HG02852 (cell line): ENCODE results near the gene RPTOR.
"Not testable (repeated sequence)": the region's sequence is repeated elsewhere in the genome, so short reads cannot be mapped to it uniquely, and the experiment has no call there.

ENCODE experiments used
- ATAC-seq: cut with Tn5 transposase; IDR thresholded peaks from one replicate; pipeline ENCODE4 v1.9.1; 2021; ENCODE audit warnings: mild to moderate bottlenecking, moderate library complexity; ENCODE audit not compliant: unreplicated experiment

RPTOR gene

DNA sequence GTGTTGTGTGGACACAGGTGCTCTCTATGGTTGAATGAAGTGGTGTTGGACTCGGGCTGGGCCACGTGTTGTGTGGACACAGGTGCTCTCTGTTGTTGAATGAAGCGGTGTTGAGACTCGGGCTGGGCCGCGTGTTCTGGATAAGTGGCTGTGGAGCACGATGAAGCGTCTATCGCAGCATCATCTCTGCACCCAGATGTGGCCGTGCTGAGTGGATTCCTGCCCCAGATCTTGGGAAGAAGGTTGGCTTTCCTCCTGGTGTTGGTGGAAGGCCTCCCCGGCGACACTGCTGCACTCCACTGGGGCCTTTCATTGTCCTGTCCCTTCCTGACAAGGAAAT is 69.1 kb downstream of the RPTOR start:
- no peak for ATAC-seq

DNA sequence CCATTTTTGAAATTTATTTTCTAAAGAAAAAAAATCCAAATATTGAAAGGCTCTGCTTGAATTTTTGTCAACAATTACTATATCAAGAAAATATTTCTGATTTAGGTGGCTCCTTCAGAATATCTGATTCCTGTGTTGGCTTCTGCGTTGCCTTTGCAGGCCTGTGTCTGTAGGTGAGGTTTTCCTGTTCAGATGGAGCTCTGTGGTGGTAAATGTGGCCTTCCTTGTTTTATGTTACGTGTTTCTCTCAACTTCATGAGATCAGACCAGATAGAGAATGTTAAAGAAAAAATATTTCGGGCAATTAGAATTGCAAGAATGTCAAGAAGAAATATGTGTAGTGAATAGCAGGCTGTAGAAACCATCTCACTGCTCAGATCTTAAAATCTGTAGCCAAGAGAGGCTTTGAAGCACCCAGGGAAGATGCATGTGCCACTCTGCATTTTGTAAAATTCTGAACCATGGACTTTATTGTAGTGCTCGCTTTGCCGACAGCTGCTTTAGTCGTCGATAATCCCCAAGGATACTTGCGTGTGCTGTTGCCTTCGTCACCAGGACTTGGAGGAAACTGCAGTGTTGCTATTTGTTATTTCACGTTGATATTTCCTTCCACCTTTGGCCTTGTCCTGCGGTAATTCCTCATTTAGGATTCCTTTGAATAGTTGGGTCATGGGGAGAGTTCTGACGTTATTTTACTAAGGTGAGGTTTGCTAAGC is 69.9 kb downstream of the RPTOR start:
- no peak for ATAC-seq

DNA sequence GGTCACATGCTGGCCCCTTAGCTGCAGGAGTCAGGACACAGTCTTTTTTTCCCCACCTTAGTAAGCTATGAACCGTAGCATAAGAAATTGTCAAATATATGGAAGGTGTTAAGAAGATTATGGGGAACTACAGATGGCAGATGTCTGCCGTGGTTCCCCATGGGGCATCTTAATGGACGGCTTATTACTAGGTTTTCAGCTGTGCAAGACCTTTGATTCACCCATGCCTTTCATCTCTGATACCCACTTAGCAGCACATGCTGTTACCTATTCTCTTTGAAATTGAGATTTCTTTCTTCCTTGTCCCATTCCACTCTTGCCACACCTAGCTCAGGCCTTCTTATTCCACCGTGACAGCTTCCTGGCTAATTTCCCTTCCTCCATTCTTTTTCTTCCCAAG is 70.7 kb downstream of the RPTOR start:
- no peak for ATAC-seq

DNA sequence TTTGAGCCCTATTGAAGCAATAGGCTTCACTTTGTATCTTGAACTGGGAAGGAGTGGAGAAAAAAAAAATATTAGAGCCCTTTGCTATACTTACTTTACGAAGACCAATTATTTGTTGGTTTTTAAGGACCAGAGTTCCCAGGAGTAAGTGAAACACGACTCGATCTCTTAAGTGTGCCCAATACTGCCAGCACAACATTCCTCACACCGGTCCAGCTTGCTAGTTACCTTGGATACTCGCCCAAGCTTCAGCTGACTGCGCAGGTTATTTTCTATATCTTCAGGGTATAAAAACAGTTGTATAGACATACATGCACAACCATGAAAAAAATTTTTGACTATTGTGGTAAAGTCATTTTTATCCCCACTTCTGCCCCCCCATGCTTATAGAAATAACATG is 72.1 kb downstream of the RPTOR start:
- no peak for ATAC-seq

DNA sequence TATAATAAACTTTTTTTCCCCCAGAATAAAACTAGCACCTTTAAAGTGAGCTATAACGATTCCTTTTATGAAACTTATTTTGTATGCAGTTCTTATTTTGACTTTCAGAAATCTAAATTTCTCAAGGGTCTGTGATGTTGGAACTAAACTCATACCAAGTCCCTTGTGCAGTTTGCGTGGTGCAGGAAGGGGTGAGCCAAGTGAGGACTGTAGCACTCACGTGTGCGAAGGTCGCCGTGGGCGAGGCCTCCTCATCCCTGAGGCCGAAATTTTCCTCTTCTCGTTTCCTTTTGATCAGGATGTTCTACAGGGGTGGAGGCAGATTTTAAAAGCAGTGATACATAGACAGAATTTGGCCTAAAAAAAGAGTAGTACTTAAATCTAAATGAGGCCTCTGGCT is 73.7 kb downstream of the RPTOR start:
- no peak for ATAC-seq

DNA sequence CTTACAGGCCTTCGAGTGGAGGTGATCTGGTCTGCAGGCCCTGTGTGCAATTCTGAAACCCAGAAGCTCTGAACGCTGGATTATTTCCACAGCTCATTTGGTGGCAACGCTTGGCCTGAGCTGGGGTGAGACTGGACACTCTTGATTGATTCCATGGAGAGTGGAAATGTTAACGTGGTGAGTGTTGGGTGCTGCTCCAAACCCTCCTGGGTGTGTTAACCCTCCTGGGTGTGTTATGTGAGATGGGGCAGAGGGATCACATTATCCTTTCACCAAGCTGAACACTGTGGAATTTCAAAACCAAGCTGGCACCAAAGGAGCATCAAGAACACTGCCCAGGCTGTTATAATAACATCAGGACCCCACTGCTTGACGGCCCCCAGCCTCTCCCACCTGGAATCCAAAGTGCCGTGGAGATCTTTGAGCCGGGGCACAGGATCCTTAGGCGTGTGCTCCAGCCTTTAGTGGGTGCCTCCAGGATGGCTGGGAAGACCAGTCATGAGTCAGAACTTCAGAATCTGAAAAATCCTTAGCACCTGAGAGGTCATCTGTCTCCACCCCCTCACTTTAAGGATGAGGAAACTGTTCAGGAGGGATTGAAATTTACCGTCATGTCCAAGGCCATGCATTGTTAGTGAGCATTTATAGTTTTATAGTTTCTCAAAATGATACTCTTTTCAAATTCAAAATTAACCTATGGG is 75.0 kb downstream of the RPTOR start:
- no peak for ATAC-seq

DNA sequence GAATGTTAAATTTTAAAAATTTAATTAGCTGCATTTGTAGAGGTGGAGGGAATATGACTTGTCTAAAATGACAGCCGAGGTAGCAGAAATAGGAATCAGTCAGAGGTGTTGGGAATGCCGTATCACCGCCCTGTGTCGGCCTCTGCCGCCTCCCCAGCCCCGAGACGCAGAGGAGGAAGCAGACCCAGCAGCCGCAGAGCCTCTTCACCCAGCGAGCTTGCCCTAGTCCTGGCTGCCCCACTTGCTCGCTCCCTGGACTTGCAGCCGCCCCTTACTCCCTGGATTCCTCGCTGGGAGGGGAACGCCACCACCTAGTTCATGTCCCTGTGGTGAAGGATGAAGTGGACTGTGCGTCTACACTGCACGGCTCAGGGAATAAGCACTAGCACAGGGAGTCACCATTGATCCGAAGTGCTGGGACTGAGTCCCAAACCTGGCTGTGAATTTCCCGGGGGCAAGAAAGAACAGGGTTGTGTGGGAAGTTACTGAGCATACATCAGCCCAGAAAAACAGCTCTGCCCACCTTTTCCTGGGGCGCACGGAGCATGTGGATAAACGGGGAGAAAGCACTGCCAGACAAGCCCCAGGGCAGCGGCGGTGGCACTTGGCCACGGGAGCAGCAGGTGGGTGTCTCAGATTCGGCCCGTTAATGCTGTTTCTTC is 76.8 kb downstream of the RPTOR start:
- no peak for ATAC-seq

DNA sequence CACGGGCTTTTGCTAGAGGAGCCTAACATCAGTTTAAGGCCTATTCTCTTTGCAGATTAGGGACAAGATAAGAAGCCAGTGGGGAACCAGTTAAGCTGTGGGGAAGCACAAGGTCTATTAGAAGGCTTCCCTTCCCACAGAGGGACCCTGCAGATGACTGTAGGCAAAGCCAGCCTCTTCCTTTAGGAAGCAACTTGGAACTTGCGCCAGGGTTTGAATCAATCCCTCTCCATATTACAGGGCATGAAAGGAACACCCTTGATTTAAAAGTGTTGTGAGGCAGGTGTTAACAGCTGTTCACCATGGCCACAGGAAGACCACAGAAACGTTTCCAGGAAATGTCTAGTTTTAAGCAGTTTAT is 77.3 kb downstream of the RPTOR start:
- ATAC-seq = no peak

DNA sequence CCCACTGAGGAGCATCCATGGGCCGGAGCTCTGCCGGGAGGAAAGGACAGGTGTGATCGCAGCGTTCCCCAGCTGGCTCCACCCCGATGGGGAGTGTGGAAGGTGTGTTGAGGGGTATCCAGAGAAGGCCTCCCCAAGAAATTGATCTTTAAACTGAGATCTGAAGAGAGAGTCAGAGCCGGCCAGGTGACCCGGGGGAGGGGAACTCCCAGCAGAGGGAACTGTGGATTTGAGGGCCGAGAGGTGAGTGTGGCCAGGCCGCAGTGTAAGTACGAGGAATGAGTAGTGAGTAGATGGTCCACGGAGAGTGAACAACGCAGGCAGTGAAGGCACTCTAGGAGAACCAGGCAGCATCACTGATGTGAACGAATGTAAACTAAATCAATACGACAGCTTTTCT is 80.2 kb downstream of the RPTOR start:
- no peak for ATAC-seq

DNA sequence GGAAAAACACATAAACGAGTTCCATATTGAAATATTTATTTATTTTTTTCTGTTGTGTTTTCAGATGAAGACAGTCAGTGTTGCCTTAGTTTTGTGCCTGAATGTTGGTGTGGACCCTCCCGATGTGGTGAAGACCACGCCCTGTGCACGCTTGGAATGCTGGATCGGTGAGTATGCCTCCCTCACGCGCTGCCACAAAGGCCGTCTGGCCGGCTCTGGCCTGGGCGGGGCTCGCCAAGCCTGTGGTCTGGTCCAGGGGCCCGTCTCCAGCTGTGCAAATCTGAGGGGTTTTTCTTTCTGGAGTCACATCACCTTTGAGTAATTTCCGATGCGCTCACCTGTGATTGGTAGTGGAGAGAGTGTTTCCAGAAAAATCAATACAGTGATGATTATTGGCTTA is 81.0 kb downstream of the RPTOR start:
- ATAC-seq = no peak

DNA sequence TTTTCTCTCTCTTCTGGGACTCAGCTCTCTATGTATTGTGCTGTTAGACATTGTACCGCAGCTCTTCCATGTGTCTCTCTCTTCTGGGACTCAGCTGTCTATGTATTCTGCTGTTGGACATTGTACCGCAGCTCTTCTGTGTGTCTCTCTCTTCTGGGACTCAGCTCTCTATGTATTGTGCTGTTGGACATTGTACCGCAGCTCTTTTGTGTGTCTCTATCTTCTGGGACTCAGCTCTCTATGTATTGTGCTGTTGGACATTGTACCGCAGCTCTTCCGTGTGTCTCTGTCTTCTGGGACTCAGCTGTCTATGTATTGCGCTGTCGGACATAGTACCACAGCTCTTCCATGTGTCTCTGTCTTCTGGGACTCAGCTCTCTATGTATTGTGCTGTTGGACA is 84.2 kb downstream of the RPTOR start:
- ATAC-seq = not testable (repeated sequence)

DNA sequence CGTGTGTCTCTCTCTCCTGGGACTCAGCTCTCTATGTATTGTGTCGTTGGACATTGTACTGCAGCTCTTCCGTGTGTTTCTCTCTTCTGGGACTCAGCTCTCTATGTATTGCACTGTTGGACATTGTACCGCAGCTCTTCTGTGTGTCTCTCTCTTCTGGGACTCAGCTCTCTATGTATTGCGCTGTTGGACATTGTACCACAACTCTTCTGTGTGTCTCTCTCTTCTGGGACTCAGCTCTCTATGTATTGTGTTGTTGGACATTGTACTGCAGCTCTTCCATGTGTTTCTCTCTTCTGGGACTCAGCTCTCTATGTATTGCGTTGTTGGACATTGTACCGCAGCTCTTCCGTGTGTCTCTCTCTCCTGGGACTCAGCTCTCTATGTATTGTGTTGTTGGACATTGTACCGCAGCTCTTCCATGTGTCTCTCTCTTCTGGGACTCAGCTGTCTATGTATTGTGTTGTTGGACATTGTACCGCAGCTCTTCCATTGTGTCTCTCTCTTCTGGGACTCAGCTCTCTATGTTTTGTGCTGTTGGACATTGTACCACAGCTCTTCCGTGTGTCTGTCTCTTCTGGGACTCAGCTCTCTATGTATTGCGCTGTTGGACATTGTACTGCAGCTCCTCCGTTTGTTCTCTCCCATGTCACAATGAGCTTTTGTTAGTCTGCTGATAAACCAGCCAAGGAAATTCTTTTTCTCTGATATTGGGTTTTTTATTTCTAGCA is 84.8 kb downstream of the RPTOR start:
- ATAC-seq = no peak

DNA sequence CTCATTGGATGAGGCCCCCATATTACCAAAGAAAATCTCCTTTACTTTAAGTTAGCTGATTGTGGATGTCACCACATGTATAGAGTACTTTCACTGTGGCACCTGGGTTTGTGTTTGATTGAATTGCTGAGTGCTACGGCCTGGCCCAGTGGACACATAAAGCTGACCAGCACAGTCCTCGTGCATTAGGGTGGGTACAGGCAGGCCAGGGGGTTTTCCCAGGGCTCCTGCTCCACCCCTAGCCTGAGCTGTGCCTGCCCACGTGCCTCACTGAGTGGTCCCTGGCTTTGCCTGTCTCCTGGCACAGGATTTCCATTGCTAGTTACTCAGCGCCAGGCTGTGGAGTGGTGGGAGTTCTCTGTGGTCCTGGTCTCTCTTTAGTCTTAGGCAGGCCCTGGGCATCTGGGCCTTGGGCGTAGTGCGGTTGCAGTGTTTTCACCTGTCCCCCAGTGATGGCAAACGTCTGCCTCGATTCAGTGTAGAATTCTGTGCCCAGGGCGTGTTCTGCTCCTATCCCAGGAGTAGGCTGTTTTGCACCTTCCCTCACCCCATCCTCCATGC is 86.0 kb downstream of the RPTOR start:
- ATAC-seq = no peak

DNA sequence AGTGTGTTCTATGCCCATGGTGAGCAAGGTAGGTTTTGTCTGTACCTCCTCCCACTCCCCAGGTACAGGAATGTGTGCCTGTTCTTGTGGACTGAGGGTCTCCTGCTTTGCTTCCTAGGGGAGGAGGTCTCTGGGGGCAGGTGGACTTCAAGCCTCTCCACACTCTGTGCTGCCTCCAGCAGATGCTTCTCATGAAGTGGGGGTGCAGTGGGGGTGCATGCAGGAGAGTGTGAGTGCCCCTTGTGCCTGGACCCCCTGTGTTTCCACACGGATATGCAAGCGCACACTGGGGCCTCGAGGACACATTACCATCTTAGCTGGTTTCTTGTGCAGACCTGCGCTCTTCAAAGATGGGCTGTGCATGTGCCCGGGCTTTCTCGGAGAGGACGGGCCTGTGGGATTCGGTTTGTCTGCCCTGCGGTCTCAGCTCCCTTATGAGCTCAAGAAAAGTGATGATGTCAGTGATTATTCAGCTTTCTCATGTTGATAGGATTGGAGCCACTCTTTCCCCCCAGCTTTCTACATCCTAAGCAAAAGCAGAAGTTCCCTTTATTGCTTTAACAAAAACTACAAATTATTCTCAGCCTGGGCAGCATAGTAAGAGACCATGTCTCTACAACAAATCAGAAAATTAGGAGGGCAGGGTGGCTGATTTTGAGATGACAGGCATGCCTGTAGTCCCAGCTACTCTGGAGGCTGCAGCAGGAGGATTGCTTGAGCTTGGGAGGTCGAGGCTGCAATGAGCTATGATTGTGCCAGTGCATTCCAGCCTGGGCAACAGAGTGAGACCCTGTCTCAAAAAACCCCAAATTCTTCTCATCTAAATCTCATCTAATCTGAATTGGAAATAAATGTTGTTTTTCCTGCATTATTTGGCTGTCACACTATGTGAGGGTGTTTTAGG is 86.8 kb downstream of the RPTOR start:
- ATAC-seq = no peak

DNA sequence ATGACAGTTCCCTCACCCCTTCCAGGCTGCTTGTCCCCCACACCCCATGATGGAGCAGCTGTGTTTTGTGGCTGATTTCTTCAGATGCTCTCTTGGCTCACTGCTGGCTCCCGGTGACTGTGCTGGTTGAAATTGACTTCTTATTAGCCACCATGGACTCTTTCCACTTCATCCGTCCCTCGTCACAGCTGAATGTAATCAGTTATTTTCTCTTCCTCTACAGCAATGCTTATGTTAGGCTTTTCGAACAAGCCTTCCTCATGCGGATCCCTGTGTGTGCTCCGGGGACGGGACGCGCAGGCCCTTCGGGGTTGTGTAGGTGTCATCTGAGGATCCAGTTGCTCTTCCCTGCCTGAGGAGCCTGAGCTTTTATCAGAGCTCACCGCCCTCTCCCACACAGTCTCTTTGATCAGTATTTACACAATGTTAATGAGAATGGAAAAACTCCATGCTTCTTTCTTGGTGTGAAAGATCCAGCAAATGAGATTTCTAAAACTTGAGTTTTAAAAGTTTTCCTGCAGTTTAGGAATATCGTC is 87.5 kb downstream of the RPTOR start:
- no peak for ATAC-seq

DNA sequence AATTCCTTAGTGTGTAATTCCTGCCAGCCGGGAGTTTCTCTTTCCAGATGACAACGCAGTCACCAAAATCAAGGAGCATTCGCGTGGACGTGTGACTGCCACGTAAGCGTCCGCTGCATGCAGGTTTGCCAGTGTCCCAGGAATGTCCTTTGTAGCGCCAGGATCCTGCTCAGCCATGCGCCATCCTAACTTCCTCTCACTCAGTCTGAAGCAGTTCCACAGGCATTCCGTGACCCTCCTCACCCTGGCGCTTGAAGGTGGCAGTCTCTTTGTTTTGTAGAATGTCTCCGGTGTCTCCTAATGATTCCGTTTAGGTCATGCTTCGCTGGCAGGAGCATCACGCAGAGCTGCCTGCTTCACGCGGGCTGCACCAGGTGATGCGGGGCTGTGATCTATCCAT is 88.6 kb downstream of the RPTOR start:
- ATAC-seq = no peak

DNA sequence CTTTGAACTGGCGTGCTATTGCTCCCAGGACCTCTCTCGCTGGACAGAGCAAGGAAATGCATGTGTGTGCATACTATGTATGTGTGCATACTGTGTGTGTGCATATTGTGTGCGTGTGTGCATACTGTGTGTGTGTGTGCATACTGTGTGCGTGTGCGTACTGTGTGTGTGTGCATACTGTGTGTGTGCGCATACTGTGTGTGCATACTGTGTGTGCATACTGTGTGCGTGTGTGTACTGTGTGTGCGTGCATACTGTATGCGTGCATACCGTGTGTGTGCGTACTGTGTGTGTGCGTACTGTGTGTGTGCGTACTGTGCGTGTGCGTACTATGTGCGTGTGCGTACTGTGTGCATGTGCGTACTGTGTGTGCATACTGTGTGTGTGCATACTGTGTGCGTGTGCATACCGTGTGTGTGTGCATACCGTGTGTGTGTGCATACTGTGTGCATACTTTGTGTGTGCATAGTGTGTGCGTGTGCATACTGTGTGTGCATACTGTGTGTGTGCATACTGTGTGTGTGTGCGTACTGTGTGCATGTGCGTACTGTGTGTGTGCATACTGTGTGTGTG is 89.4 kb downstream of the RPTOR start:
- no peak for ATAC-seq

DNA sequence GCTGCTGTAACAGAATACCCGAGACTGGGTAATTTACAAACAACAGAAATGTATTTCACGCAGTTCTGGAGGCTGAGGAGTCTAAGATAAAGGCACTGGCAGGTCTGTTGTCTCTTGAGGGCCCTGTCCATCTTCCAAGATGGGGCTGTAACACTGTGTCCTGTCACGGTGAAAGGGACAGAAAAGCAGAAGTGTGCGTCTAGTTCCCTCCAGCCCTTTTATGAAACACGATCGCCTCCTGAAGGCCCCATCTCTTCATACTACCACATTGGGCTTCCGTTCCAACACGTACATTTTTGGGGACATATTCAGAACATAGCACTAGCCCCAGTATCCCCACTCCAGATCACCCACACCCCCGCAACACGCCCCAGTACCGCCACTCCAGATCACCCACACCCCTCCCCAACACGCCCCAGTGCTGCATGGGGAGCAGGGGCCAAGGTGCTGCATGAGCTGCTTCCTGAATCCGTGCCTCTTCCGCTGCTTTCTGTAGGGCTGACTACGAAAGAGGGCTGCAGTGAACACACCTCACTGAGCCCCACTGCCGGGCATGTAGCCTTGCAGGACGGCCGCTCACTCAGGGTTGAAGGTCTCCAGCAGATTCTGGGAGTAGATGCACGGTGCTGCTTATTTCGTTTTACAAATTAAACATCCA is 91.9 kb downstream of the RPTOR start:
- no peak for ATAC-seq

DNA sequence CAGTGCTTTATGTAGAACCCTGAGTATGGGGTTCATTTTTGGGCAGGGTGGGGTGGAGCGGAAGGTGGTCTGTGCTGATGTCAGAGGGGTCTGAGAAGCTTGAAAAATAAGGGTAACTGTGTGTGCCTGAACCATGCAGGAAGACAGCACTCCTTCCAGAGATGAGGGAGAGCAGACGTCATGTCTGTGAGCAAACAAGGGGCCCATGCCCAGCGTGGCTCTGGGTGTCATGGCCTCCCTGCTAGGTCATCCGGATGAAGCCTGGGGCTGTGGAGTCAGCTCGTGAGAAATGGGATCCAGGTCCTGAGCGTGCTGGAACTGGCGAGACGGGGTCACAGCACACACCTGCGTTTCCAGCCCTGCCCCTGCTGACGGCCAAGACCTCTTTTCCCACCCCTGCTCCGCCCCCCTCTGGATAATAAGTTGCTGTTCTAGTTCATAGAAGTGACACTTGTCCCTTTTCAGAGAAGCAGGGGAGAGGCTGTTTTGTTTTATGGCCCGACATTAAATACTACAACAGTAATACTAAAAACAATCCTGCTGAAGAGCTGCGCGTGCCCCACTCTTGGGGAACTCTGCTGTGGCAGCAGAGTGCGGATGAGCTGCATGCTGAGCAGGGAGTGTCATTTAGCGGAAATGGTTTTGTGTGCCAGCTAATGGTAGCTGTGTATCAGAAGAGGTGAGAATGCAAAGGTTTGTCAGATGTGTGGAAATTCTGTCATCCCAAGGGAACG is 92.6 kb downstream of the RPTOR start:
- ATAC-seq = no peak
